ENCODE data around the gene VSIG10L. TPM values are rescaled to one million over a fixed set of nuclear protein-coding genes. Genes with fewer than 3 reads are reported as not detected.

Gene VSIG10L
- total RNA-seq, 1 experiment from 2014 or later = 3.0 TPM

GRCh38 chr19:51296336-51297093, 45.4 kb downstream of the VSIG10L start:
- H3K4me1 Mint-ChIP-seq (ENCODE audit: low read depth, unreplicated experiment) = no peaks in the 10 kb centered on the region
- H3K36me3 Mint-ChIP-seq (ENCODE audit: insufficient read depth, unreplicated experiment) = no peaks in the 10 kb centered on the region
- no peak for DNase-seq
- H3K27ac Mint-ChIP-seq (ENCODE audit: unreplicated experiment) = no peak overlapping the region
- no peaks in the 10 kb centered on the region for H3K9me3 Mint-ChIP-seq (ENCODE audit: low read depth, unreplicated experiment)
- intact Hi-C loops (cut with micrococcal nuclease; ENCODE audit: unreplicated experiment) = no loop called here
- H3K4me3 Mint-ChIP-seq (ENCODE audit: low read depth, unreplicated experiment) = no peak overlapping the region
- no TSS peak for BruUV-seq (replicated peaks)
- TF ChIP-seq CTCF (IDR thresholded peaks at IDR 0.05; ENCODE audit: unreplicated experiment) = no peak
- peaks cover 95% of the 10 kb centered on the region for H3K27me3 Mint-ChIP-seq (ENCODE audit: unreplicated experiment)
- CTCF ChIA-PET = no interaction called here

- Mint-ChIP-seq H3K36me3 (ENCODE audit: insufficient read depth, unreplicated experiment) (no peaks in the 10 kb centered on the region), H3K4me3 (ENCODE audit: low read depth, unreplicated experiment) (no peak overlapping the region), H3K27ac (ENCODE audit: unreplicated experiment) (no peak overlapping the region), H3K9me3 (ENCODE audit: low read depth, unreplicated experiment) (no peaks in the 10 kb centered on the region), H3K27me3 (ENCODE audit: unreplicated experiment) (peaks cover 95% of the 10 kb centered on the region), H3K4me1 (ENCODE audit: low read depth, unreplicated experiment) (no peaks in the 10 kb centered on the region)
- CTCF ChIA-PET = no interaction called here
- intact Hi-C loops (cut with micrococcal nuclease; ENCODE audit: unreplicated experiment) = no loop called here
- TF ChIP-seq CTCF (IDR thresholded peaks at IDR 0.05; ENCODE audit: unreplicated experiment) = no peak
- no TSS peak for BruUV-seq (replicated peaks)
- DNase-seq = no peak
Observed at GRCh38 chr19:51295382-51296126, 46.4 kb downstream of the VSIG10L start.

- no TSS peak for BruUV-seq (replicated peaks)
- peaks cover 95% of the 10 kb centered on the region for H3K27me3 Mint-ChIP-seq (ENCODE audit: unreplicated experiment)
- CTCF ChIA-PET = no interaction called here
- H3K27ac Mint-ChIP-seq (ENCODE audit: unreplicated experiment) = no peak overlapping the region
- intact Hi-C loops (cut with micrococcal nuclease; ENCODE audit: unreplicated experiment) = no loop called here
- no peak for DNase-seq
- no peak for TF ChIP-seq CTCF (IDR thresholded peaks at IDR 0.05; ENCODE audit: unreplicated experiment)
- H3K36me3 Mint-ChIP-seq (ENCODE audit: insufficient read depth, unreplicated experiment) = no peaks in the 10 kb centered on the region
- no peaks in the 10 kb centered on the region for H3K4me1 Mint-ChIP-seq (ENCODE audit: low read depth, unreplicated experiment)
- no peaks in the 10 kb centered on the region for H3K9me3 Mint-ChIP-seq (ENCODE audit: low read depth, unreplicated experiment)
- H3K4me3 Mint-ChIP-seq (ENCODE audit: low read depth, unreplicated experiment) = no peak overlapping the region
Observed at GRCh38 chr19:51294977-51295375, 47.0 kb downstream of the VSIG10L start.

- CTCF ChIA-PET = no interaction called here
- no peaks in the 10 kb centered on the region for H3K9me3 Mint-ChIP-seq (ENCODE audit: low read depth, unreplicated experiment)
- no peak overlapping the region for H3K27ac Mint-ChIP-seq (ENCODE audit: unreplicated experiment)
- DNase-seq = no peak
- H3K4me3 Mint-ChIP-seq (ENCODE audit: low read depth, unreplicated experiment) = no peak overlapping the region
- peaks cover 94% of the 10 kb centered on the region for H3K27me3 Mint-ChIP-seq (ENCODE audit: unreplicated experiment)
- BruUV-seq (replicated peaks) = no TSS peak
- no peaks in the 10 kb centered on the region for H3K4me1 Mint-ChIP-seq (ENCODE audit: low read depth, unreplicated experiment)
- H3K36me3 Mint-ChIP-seq (ENCODE audit: insufficient read depth, unreplicated experiment) = no peaks in the 10 kb centered on the region
- intact Hi-C loops (cut with micrococcal nuclease; ENCODE audit: unreplicated experiment) = no loop called here
- no peak for TF ChIP-seq CTCF (IDR thresholded peaks at IDR 0.05; ENCODE audit: unreplicated experiment)
Observed at GRCh38 chr19:51294211-51294976, 47.5 kb downstream of the VSIG10L start.

Data from Calu3 (cell line).